Calu3 (cell line): ENCODE data around the gene ODAD3. TPM values are rescaled to one million over a fixed set of nuclear protein-coding genes. Genes with fewer than 3 reads are reported as not detected.
A peak's percentile ranks its signal among the peaks of the same experiment; 100 is the strongest.

Experiments
- BruUV-seq: library from RNA; stranded (reverse); fragments of 400-500 nt; replicated peaks from 2 replicates; lab custom pipeline; 2021; lab: Mats Ljungman, UMichigan
- CTCF ChIA-PET: fragments of 300-600 bp; sonication (Branson Sonifier 250); formaldehyde crosslinking; loops from one replicate; lab custom pipeline; 2022; ENCODE audit warnings: antibody characterized with exemption; lab: Charles Lee
- DNase-seq: peaks from one replicate; pipeline ENCODE4 v3.0.0; 2022
- H3K27ac Mint-ChIP-seq: one replicate; pipeline ENCODE4 v1.8.0; 2022; ENCODE audit warnings: mixed read lengths; ENCODE audit not compliant: unreplicated experiment
- H3K27me3 Mint-ChIP-seq: one replicate; pipeline ENCODE4 v1.8.0; 2022; ENCODE audit warnings: mixed read lengths; ENCODE audit not compliant: unreplicated experiment
- H3K36me3 Mint-ChIP-seq: one replicate; pipeline ENCODE4 v1.8.0; 2022; ENCODE audit warnings: mild to moderate bottlenecking, moderate library complexity, mixed read lengths; ENCODE audit not compliant: insufficient read depth, unreplicated experiment
- H3K4me1 Mint-ChIP-seq: one replicate; pipeline ENCODE4 v1.8.0; 2022; ENCODE audit warnings: mild to moderate bottlenecking, low read depth, mixed read lengths; ENCODE audit not compliant: unreplicated experiment
- H3K4me3 Mint-ChIP-seq: one replicate; pipeline ENCODE4 v1.8.0; 2022; ENCODE audit warnings: mild to moderate bottlenecking, low read depth, moderate library complexity, mixed read lengths; ENCODE audit not compliant: unreplicated experiment
- H3K9me3 Mint-ChIP-seq: one replicate; pipeline ENCODE4 v1.8.0; 2022; ENCODE audit warnings: low read depth, mixed read lengths; ENCODE audit not compliant: unreplicated experiment
- intact Hi-C: fragments of 100-400 bp; cut with micrococcal nuclease; formaldehyde crosslinking; loops from one replicate; pipeline ENCODE4 v1.10.0; 2022; ENCODE audit not compliant: unreplicated experiment
- total RNA-seq: library from RNA; stranded (reverse); gene quantifications from 2 replicates; pipeline ENCODE4 v1.2.3, GENCODE V29; 2022
- TF ChIP-seq, protein P1 (sequence below): fragments of 200-600 bp; IDR thresholded peaks from one replicate; pipeline ENCODE4 v1.8.0; 2022; ENCODE audit warnings: antibody characterized with exemption; ENCODE audit not compliant: unreplicated experiment

The ODAD3 gene
- total RNA-seq, 1 experiment from 2014 or later: not detected

DNA sequence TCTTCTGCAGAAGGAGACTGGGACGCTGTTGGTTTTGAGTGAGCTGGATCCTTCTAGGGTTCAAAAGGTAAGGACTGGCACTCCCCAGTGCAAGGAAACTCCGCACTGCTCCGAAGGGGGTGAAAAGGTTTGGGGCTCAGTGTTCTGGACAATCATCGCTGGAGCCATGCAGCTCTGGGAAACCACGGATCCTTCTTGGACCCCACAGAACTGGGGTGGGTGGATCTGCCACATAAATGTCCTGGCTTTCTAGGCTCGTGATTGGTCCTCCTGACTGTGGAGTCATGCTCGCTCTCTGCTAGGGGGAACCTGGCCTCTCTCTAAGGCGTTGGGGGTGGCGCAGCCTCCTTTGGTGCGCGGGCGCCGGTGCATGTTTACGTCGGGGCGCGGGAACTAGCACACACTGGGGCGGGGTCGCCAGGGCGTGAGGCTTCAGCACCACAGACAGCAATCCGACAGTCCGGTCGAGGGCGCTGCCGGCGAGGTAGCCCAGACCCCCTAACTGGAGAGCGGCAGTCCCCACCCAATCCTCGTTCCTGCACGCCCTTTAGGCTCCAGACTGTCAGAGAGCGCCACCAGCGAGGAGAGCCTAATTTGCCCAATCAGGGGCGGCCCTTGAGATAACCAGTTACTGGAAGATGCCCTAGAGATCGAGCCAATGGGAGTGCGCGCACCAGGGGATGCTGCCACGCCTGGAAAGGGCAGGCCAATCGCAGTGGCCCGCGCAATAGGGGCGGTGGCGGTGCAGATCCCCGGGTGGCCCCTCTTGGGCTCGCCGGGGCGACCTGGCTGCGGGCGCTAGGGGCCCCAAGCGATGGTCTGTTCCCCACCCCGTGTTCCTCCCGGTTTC lies 46.8 kb upstream of the ODAD3 start:
- Mint-ChIP-seq H3K27me3 (peaks cover 17% of the 10 kb centered on the region), H3K4me3 (peak overlapping the region; percentile 52), H3K36me3 (peaks cover 26% of the 10 kb centered on the region), H3K4me1 (no peaks in the 10 kb centered on the region), H3K27ac (no peak overlapping the region), H3K9me3 (no peaks in the 10 kb centered on the region)
- no peak for DNase-seq
- CTCF ChIA-PET: interaction anchor here (1.0 kb wide), 2 partner anchors 77 to 188 kb away, joined by 3 to 5 read pairs; partner anchors contain the start of gene ELOF1
- BruUV-seq: no TSS peak
- TF ChIP-seq, protein P1, sequence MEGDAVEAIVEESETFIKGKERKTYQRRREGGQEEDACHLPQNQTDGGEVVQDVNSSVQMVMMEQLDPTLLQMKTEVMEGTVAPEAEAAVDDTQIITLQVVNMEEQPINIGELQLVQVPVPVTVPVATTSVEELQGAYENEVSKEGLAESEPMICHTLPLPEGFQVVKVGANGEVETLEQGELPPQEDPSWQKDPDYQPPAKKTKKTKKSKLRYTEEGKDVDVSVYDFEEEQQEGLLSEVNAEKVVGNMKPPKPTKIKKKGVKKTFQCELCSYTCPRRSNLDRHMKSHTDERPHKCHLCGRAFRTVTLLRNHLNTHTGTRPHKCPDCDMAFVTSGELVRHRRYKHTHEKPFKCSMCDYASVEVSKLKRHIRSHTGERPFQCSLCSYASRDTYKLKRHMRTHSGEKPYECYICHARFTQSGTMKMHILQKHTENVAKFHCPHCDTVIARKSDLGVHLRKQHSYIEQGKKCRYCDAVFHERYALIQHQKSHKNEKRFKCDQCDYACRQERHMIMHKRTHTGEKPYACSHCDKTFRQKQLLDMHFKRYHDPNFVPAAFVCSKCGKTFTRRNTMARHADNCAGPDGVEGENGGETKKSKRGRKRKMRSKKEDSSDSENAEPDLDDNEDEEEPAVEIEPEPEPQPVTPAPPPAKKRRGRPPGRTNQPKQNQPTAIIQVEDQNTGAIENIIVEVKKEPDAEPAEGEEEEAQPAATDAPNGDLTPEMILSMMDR: no peak
- intact Hi-C loops: no loop called here

DNA sequence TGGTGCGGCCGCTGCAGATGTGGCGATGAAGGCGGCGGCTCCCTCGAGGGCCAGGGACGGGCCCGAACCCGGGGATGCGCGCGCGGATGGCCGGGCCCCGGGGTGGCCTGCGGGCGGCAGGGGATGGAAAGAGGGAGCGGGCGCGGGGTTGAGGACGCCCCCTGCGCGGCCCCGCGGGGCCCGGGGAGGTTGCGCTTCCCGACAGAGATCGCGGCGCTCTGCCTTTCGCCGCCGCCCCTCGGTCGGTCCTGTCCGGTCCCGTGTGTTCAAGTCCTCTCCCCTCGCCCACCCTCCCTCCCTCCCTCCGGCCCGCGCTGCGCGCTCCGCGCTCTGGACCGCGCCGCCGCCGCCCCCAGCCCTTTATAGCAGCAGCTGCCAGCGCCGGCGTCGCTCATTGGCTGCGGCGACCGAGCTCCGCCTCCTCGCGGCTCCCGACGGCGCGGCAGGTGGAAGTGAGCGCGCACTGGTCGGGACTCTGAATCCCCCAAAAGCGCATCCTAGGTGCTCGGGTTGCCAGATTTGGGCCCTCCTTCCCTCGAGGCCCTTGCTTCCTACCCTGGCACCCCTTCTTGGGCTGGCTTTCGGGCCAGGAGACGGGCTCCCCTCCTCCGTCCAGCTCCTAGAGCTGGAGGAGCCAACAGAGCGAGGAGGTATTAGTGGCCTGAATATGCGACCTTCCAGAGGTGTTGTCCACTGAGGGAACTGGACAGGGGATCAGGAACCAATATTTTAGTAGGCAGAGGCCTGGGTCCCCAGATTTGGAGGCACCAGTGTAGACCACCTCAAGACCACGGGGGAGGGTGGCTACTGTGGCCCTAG lies 46.0 kb upstream of the ODAD3 start, which contains the start of gene ELAVL3:
Gene ELAVL3, minus strand, starts transcription at position 332 of the 819 bp plus-strand sequence. CDS start 438 bp downstream, outside the sequence.
- no peak for DNase-seq
- BruUV-seq: no TSS peak
- CTCF ChIA-PET: no interaction called here
- H3K36me3 Mint-ChIP-seq: peaks cover 26% of the 10 kb centered on the region
- H3K9me3 Mint-ChIP-seq: no peaks in the 10 kb centered on the region
- intact Hi-C loops: no loop called here
- no peak within 1 kb of the TSS for H3K4me3 Mint-ChIP-seq
- H3K4me1 Mint-ChIP-seq: no peaks in the 10 kb centered on the region
- H3K27ac Mint-ChIP-seq: no peak within 1 kb of the TSS
- peaks cover 17% of the 10 kb centered on the region for H3K27me3 Mint-ChIP-seq
- TF ChIP-seq, protein P1: no peak

DNA sequence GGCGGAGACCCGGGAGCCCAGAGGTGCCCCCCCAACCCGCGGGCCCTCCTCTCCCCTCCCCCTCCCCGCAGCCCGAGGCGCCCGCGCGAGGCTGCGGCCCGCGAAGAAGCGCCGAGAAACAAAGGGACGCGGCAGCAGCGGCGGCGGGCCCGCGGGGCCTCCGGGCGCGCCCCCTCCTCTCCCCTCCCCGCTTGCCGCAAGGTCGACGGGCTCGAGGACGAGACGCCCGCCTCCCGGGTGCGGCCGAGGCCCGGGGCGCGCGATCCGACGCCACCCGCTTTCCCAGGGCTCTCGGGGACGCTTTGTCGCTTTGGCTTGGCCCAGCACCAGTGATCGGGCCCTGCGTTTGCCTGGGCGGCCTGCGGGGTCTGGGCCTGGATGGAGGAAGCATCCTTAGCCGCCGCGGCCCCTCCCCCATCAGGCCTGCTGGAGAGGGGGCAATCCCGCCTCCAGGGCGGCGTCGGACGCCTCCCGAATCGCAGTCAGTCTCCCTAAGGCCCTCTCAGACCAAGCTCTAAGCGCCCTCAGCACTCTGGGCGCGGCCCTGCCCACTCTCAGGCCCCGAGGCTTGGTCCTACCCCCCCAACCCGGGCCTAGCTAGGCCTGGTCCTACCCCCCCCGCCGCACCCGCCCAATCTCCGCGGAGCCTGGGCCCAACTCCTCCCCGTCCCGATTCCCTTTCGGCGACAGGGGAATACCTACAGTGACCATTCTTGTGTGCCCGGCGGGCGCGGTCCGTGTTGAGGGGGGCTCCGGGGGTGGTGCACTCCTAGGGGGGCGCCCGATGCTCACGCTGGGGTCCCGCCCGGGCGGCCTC lies 45.2 kb upstream of the ODAD3 start:
- Mint-ChIP-seq H3K9me3 (no peaks in the 10 kb centered on the region), H3K27ac (no peak overlapping the region), H3K4me3 (no peak overlapping the region), H3K4me1 (no peaks in the 10 kb centered on the region), H3K36me3 (peaks cover 25% of the 10 kb centered on the region), H3K27me3 (peaks cover 17% of the 10 kb centered on the region)
- no TSS peak for BruUV-seq
- CTCF ChIA-PET: no interaction called here
- intact Hi-C loops: no loop called here
- TF ChIP-seq, protein P1: no peak
- no peak for DNase-seq
